ENCODE results near the gene RGS3.
"Not testable (repeated sequence)": the region's sequence is repeated elsewhere in the genome, so short reads cannot be mapped to it uniquely, and the experiment has no call there.

The RGS3 gene

GRCh38 chr9:113636693-113637092 is 173.2 kb downstream of the RGS3 start:
- peaks cover 5% of the 10 kb centered on the region for H3K27me3 ChIP-seq (ENCODE audit: insufficient read depth, poor library complexity, severe bottlenecking)
- TF ChIP-seq POLR2AphosphoS5 (IDR thresholded peaks at IDR 0.05; ENCODE audit: low read depth), result no peak
- TF ChIP-seq, protein P1, sequence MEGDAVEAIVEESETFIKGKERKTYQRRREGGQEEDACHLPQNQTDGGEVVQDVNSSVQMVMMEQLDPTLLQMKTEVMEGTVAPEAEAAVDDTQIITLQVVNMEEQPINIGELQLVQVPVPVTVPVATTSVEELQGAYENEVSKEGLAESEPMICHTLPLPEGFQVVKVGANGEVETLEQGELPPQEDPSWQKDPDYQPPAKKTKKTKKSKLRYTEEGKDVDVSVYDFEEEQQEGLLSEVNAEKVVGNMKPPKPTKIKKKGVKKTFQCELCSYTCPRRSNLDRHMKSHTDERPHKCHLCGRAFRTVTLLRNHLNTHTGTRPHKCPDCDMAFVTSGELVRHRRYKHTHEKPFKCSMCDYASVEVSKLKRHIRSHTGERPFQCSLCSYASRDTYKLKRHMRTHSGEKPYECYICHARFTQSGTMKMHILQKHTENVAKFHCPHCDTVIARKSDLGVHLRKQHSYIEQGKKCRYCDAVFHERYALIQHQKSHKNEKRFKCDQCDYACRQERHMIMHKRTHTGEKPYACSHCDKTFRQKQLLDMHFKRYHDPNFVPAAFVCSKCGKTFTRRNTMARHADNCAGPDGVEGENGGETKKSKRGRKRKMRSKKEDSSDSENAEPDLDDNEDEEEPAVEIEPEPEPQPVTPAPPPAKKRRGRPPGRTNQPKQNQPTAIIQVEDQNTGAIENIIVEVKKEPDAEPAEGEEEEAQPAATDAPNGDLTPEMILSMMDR (IDR thresholded peaks at IDR 0.05; ENCODE audit: insufficient read depth, low read length), result no peak
- TF ChIP-seq, protein P2, sequence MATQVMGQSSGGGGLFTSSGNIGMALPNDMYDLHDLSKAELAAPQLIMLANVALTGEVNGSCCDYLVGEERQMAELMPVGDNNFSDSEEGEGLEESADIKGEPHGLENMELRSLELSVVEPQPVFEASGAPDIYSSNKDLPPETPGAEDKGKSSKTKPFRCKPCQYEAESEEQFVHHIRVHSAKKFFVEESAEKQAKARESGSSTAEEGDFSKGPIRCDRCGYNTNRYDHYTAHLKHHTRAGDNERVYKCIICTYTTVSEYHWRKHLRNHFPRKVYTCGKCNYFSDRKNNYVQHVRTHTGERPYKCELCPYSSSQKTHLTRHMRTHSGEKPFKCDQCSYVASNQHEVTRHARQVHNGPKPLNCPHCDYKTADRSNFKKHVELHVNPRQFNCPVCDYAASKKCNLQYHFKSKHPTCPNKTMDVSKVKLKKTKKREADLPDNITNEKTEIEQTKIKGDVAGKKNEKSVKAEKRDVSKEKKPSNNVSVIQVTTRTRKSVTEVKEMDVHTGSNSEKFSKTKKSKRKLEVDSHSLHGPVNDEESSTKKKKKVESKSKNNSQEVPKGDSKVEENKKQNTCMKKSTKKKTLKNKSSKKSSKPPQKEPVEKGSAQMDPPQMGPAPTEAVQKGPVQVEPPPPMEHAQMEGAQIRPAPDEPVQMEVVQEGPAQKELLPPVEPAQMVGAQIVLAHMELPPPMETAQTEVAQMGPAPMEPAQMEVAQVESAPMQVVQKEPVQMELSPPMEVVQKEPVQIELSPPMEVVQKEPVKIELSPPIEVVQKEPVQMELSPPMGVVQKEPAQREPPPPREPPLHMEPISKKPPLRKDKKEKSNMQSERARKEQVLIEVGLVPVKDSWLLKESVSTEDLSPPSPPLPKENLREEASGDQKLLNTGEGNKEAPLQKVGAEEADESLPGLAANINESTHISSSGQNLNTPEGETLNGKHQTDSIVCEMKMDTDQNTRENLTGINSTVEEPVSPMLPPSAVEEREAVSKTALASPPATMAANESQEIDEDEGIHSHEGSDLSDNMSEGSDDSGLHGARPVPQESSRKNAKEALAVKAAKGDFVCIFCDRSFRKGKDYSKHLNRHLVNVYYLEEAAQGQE (IDR thresholded peaks at IDR 0.05; ENCODE audit: insufficient replicate concordance, low read depth), result no peak
- no peak for TF ChIP-seq SPI1 (IDR thresholded peaks at IDR 0.05; ENCODE audit: borderline replicate concordance, low read depth)
- no peak for TF ChIP-seq GABPA (IDR thresholded peaks at IDR 0.05; ENCODE audit: low read depth)
- no peak overlapping the region for H3K27ac ChIP-seq (replicated peaks)
- no peak for DNase-seq (ENCODE audit: low read depth in 1 of 2, low spot score in 1 of 2)
- H3K4me3 ChIP-seq (replicated peaks; ENCODE audit: insufficient read depth, low read length), result no peak overlapping the region

- DNase-seq (ENCODE audit: low read depth in 1 of 2, low spot score in 1 of 2), result no peak
- H3K4me3 ChIP-seq (replicated peaks; ENCODE audit: insufficient read depth, low read length), result no peak overlapping the region
- no peaks in the 10 kb centered on the region for H3K27me3 ChIP-seq (ENCODE audit: insufficient read depth, poor library complexity, severe bottlenecking)
- TF ChIP-seq, protein P1 (IDR thresholded peaks at IDR 0.05; ENCODE audit: insufficient read depth, low read length), result no peak
- TF ChIP-seq, protein P2 (IDR thresholded peaks at IDR 0.05; ENCODE audit: insufficient replicate concordance, low read depth), result no peak
- no peak for TF ChIP-seq GABPA (IDR thresholded peaks at IDR 0.05; ENCODE audit: low read depth)
- no peak for TF ChIP-seq SPI1 (IDR thresholded peaks at IDR 0.05; ENCODE audit: borderline replicate concordance, low read depth)
- TF ChIP-seq POLR2AphosphoS5 (IDR thresholded peaks at IDR 0.05; ENCODE audit: low read depth), result no peak
- H3K27ac ChIP-seq (replicated peaks), result no peak overlapping the region
Observed at GRCh38 chr9:113638490-113638889, 175.0 kb downstream of the RGS3 start.

- Histone ChIP-seq H3K27ac (replicated peaks) (no peak overlapping the region), H3K4me3 (replicated peaks; ENCODE audit: insufficient read depth, low read length) (no peak overlapping the region), H3K27me3 (ENCODE audit: insufficient read depth, poor library complexity, severe bottlenecking) (no peaks in the 10 kb centered on the region)
- no peak for DNase-seq (ENCODE audit: low read depth in 1 of 2, low spot score in 1 of 2)
- TF ChIP-seq, protein P1 (IDR thresholded peaks at IDR 0.05; ENCODE audit: insufficient read depth, low read length), result no peak
- TF ChIP-seq POLR2AphosphoS5 (IDR thresholded peaks at IDR 0.05; ENCODE audit: low read depth) (no peak), SPI1 (IDR thresholded peaks at IDR 0.05; ENCODE audit: borderline replicate concordance, low read depth) (no peak), GABPA (IDR thresholded peaks at IDR 0.05; ENCODE audit: low read depth) (no peak)
- TF ChIP-seq, protein P2 (IDR thresholded peaks at IDR 0.05; ENCODE audit: insufficient replicate concordance, low read depth), result no peak
Observed at GRCh38 chr9:113638897-113639296, 175.4 kb downstream of the RGS3 start.

DNA sequence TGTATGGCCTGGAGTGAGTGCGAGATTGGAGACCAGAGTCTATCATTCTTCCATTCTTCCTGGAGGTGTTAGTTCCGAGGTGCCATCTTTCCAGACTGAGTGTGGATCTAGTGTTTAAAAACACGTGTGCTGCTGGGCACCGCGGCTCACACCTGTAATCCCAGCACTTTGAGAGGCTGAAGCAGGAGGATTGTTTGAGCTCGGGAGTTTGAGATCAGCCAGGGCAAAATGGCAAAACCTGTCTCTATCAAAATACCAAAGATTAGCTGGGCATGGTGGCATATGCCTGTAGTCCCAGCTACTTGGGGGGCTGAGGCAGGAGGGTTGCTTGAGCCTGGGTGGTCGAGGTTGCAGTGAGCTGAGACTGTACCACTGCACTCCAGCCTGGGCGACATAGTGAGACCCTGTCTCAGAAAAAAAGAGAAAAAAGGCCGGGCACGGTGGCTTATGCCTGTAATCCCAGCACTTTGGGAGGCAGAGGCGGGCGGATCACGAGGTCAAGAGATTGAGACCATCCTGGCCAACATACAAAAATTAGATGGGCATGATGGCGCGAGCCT is 176.0 kb downstream of the RGS3 start:
- not testable (repeated sequence) for DNase-seq (ENCODE audit: low read depth in 1 of 2, low spot score in 1 of 2)

More for the DNA sequence above, 176.0 kb downstream of the RGS3 start:
- H3K27me3 ChIP-seq (ENCODE audit: insufficient read depth, poor library complexity, severe bottlenecking); H3K4me3 ChIP-seq (replicated peaks; ENCODE audit: insufficient read depth, low read length); H3K27ac ChIP-seq (replicated peaks): not testable (repeated sequence)
